HepG2 (cell line): ENCODE measurements around the gene CELF2. TPM values are rescaled to one million over a fixed set of nuclear protein-coding genes. Genes with fewer than 3 reads are reported as not detected.

Source experiments
- ATAC-seq: fragments of 200-7000 bp; cut with Tn5 transposase; 3 replicates; pipeline ENCODE4 v1.9.1; 2020; ENCODE audit warnings: mild to moderate bottlenecking, moderate library complexity
- BruUV-seq: library from RNA; stranded (reverse); fragments of 400-500 nt; replicated peaks from 2 replicates; lab custom pipeline; 2021; lab: Mats Ljungman, UMichigan
- CTCF ChIA-PET: fragments of 300-600 bp; formaldehyde crosslinking; extraction: SDS; loops from one replicate; lab custom pipeline; 2021; ENCODE audit warnings: low total read pairs, inconsistent platforms, low intra/inter-chr PET ratio; lab: Yijun Ruan, JAX
- POLR2A ChIA-PET: fragments of 350-600 bp; sonication (Branson Sonifier 250); formaldehyde crosslinking; loops from one replicate; lab custom pipeline; 2020; ENCODE audit warnings: antibody characterized with exemption, inconsistent platforms; lab: Yijun Ruan, JAX
- DNase-seq: peaks from one replicate; pipeline ENCODE4 v3.0.0-alpha.2; 2015; ENCODE audit warnings: low spot score
- FAIRE-seq: peaks from 3 replicates; lab custom pipeline; 2011; peaks lifted over from hg19 to GRCh38; lab: Jason Lieb, UNC
- H2AFZ ChIP-seq: one replicate; pipeline ENCODE4 v1.6.1; 2011; ENCODE audit warnings: low read length, inconsistent platforms
- H3K27ac ChIP-seq: fragments of 300-600 bp; 3 replicates; pipeline ENCODE4 v1.8.0; 2011; ENCODE audit warnings: mixed run types, mild to moderate bottlenecking, mixed read lengths, low read length, inconsistent platforms; ENCODE audit not compliant: insufficient read depth; ENCODE audit errors: extremely low read length
- H3K27me3 ChIP-seq, 2 experiments: fragments of 200-600 bp in 1 of 2; 2 replicates in 1 of 2; 3 replicates in 1 of 2; pipeline versions ENCODE4 v1.6.0 to v1.8.0; 2011; ENCODE audit warnings: low read length in 2 of 2, mild to moderate bottlenecking in 2 of 2, moderate library complexity in 2 of 2, inconsistent platforms in 1 of 2; ENCODE audit not compliant: insufficient read depth in 2 of 2, control insufficient read depth in 1 of 2
- H3K36me3 ChIP-seq, 2 experiments: fragments of 200-600 bp in 1 of 2; replicated peaks in 1 of 2; 2 replicates in 1 of 2; 3 replicates in 1 of 2; pipeline versions ENCODE4 v1.5.1 to v1.8.0; 2011; ENCODE audit warnings: low read length in 2 of 2, inconsistent platforms in 1 of 2; ENCODE audit not compliant: insufficient read depth in 2 of 2, control insufficient read depth in 1 of 2
- H3K4me1 ChIP-seq: 2 replicates; pipeline ENCODE4 v1.5.1; 2012; ENCODE audit warnings: low read length, inconsistent platforms; ENCODE audit not compliant: insufficient read depth
- H3K4me2 ChIP-seq: 2 replicates; pipeline ENCODE4 v1.6.0; 2011; ENCODE audit warnings: low read depth, low read length, inconsistent platforms
- H3K4me3 ChIP-seq, 3 experiments: fragments of 200-600 bp in 1 of 3; sonication (generic), shearing (Covaris generic) in 1 of 3; replicated peaks in 1 of 3; 2 replicates each; pipeline ENCODE4 v1.5.1; 2011 to 2016; ENCODE audit warnings: low read length in 3 of 3, inconsistent platforms in 2 of 3, low read depth in 2 of 3, mild to moderate bottlenecking in 2 of 3, control low read depth in 1 of 3, mixed read lengths in 1 of 3; ENCODE audit not compliant: insufficient read depth in 1 of 3
- H3K79me2 ChIP-seq: one replicate; pipeline ENCODE4 v1.6.1; 2011; ENCODE audit warnings: low read length, inconsistent platforms; ENCODE audit not compliant: insufficient read depth
- H3K9ac ChIP-seq: 2 replicates; pipeline ENCODE4 v1.6.0; 2011; ENCODE audit warnings: mild to moderate bottlenecking, low read depth, low read length, inconsistent platforms; ENCODE audit not compliant: insufficient read depth
- H3K9me3 ChIP-seq: 2 replicates; pipeline ENCODE4 v1.5.1; 2012; ENCODE audit warnings: mild to moderate bottlenecking, low read length
- H4K20me1 ChIP-seq: 2 replicates; pipeline ENCODE4 v1.6.0; 2011; ENCODE audit warnings: inconsistent platforms, mild to moderate bottlenecking, low read length, moderate library complexity; ENCODE audit not compliant: insufficient read depth
- ATF1 ChIP-seq: IDR thresholded peaks from 2 replicates; pipeline ENCODE4 v1.6.1; 2016; ENCODE audit warnings: mild to moderate bottlenecking, control low read depth
- CHD4 ChIP-seq: fragments of 200-600 bp; sonication (generic); IDR thresholded peaks from 2 replicates; pipeline ENCODE4 v1.7.0; 2017; ENCODE audit warnings: mild to moderate bottlenecking, low read length, borderline replicate concordance
- JUN ChIP-seq: sonication (generic); formaldehyde crosslinking; IDR thresholded peaks from 2 replicates; pipeline ENCODE4 v1.4.0; 2020; ENCODE audit warnings: mild to moderate bottlenecking, missing genetic modification reagents
- MYPOP ChIP-seq: sonication (generic); formaldehyde crosslinking; IDR thresholded peaks from 2 replicates; pipeline ENCODE4 v1.8.1; 2023; ENCODE audit warnings: mild to moderate bottlenecking, moderate library complexity, missing genetic modification reagents
- RAD51 ChIP-seq: fragments of 450-650 bp; IDR thresholded peaks from 2 replicates; pipeline ENCODE4 v1.6.1; 2016; ENCODE audit warnings: borderline replicate concordance
- SIN3A ChIP-seq: IDR thresholded peaks from 2 replicates; pipeline ENCODE4 v1.6.1; 2011; ENCODE audit warnings: low read depth, mild to moderate bottlenecking, control low read depth, low read length, borderline replicate concordance
- TBL1XR1 ChIP-seq: fragments of 150-350 bp; IDR thresholded peaks from 2 replicates; pipeline ENCODE4 v1.6.1; 2014; ENCODE audit warnings: borderline replicate concordance, low read length; ENCODE audit not compliant: partially characterized antibody
- ZBTB38 ChIP-seq: sonication (generic); formaldehyde crosslinking; IDR thresholded peaks from 2 replicates; pipeline ENCODE4 v1.5.1; 2020; ENCODE audit warnings: mild to moderate bottlenecking, missing genetic modification reagents
- ZBTB46 ChIP-seq: sonication (generic); formaldehyde crosslinking; IDR thresholded peaks from 2 replicates; pipeline ENCODE4 v1.4.0; 2020; ENCODE audit warnings: mild to moderate bottlenecking, missing genetic modification reagents, borderline replicate concordance
- ZHX1 ChIP-seq: sonication (generic); formaldehyde crosslinking; IDR thresholded peaks from 2 replicates; pipeline ENCODE4 v1.8.1; 2022; ENCODE audit warnings: low read depth, mild to moderate bottlenecking, missing genetic modification reagents
- ZNF101 ChIP-seq: sonication (generic); formaldehyde crosslinking; IDR thresholded peaks from 2 replicates; pipeline ENCODE4 v1.4.0; 2020; ENCODE audit warnings: mild to moderate bottlenecking, low read depth, missing genetic modification reagents, borderline replicate concordance
- ZNF234 ChIP-seq: sonication (generic); formaldehyde crosslinking; conservative IDR thresholded peaks from 2 replicates; pipeline ENCODE4 v1.5.1; 2020; ENCODE audit warnings: mild to moderate bottlenecking, missing genetic modification reagents
- ZNF510 ChIP-seq: sonication (generic); formaldehyde crosslinking; IDR thresholded peaks from 2 replicates; pipeline ENCODE4 v1.4.0; 2020; ENCODE audit warnings: low read depth, mild to moderate bottlenecking, missing genetic modification reagents
- ZNF562 ChIP-seq: sonication (generic); formaldehyde crosslinking; IDR thresholded peaks from 2 replicates; pipeline ENCODE4 v1.8.0; 2022; ENCODE audit warnings: missing genetic modification reagents, borderline replicate concordance
- ZNF672 ChIP-seq: sonication (generic); formaldehyde crosslinking; IDR thresholded peaks from 2 replicates; pipeline ENCODE4 v1.8.1; 2022; ENCODE audit warnings: missing genetic modification reagents
- ZSCAN21 ChIP-seq: sonication (generic); formaldehyde crosslinking; IDR thresholded peaks from 2 replicates; pipeline ENCODE4 v1.8.0; 2022; ENCODE audit warnings: mild to moderate bottlenecking, missing genetic modification reagents, moderate library complexity, borderline replicate concordance
- WGBS: methylation state at CpG from one replicate; pipeline ENCODE4 v1.1.6; 2017; ENCODE audit warnings: low lambda C conversion rate; 5-methylcytosine and 5-hydroxymethylcytosine counted together
- in situ Hi-C: cut with HindIII; loops from 2 replicates; pipeline ENCODE4 v1.10.0; 2017; ENCODE audit warnings: low pct_unique_long_range_greater_than_20kb; ENCODE audit not compliant: extremely low pct_ligation_motif_present
- intact Hi-C: fragments of 100-400 bp; cut with micrococcal nuclease; formaldehyde crosslinking; loops from one replicate; pipeline ENCODE4 v1.10.0; 2022; ENCODE audit not compliant: unreplicated experiment
- polyA plus RNA-seq, 8 experiments: library from polyadenylated mRNA; depleted of rRNA in 3 of 8; stranded (reverse) in 7 of 8; unstranded in 1 of 8; fragments of >200 nt; fragmentation: Illumina TruSeq in 4 of 8; extraction: Trizol in 4 of 8; gene quantifications; 2 replicates each; pipeline versions ENCODE4 v1.2.1 to v1.2.3, GENCODE V29; 2011 to 2016; ENCODE audit warnings: low read depth in 4 of 8, missing spikeins in 1 of 8, mixed read lengths in 1 of 8; ENCODE audit not compliant: insufficient read depth in 1 of 8
- total RNA-seq, 5 experiments: library from RNA; depleted of rRNA; stranded (reverse); fragments of >200 nt; fragmentation: Illumina TruSeq; extraction: Trizol; gene quantifications; 2 replicates each; pipeline ENCODE4 v1.2.3, GENCODE V29; 2016; ENCODE audit warnings: low read depth in 1 of 5

CELF2 gene
- total and polyA plus RNA-seq, 2 of the 13 experiments (the other 11 are each of a cell fraction or from before 2014, with no cell fraction given) = not detected

GRCh38 chr10:11382187-11382586 is 364.5 kb downstream of the CELF2 start:
- ATAC-seq (no peak), DNase-seq (no peak), FAIRE-seq (no peak)
- no peaks in the 10 kb centered on the region for H3K36me3 ChIP-seq
- 51% methylated on average over 9 of the region's 10 CpGs for WGBS
- H3K27ac ChIP-seq = no peak overlapping the region
- no TSS peak for BruUV-seq
- intact Hi-C loops = no loop called here
- no peak overlapping the region for H3K4me2 ChIP-seq
- no peak for TF ChIP-seq TBL1XR1
- no peak for TF ChIP-seq ZBTB46 (CRISPR knock-in tag)
- no peak for TF ChIP-seq RAD51
- no peak for TF ChIP-seq ZSCAN21 (CRISPR knock-in tag)
- no peak for TF ChIP-seq ATF1 (CRISPR knock-in tag)
- TF ChIP-seq ZBTB38 = no peak
- TF ChIP-seq ZNF101 (CRISPR knock-in tag) = no peak
- no peak for TF ChIP-seq JUN
- no peak for TF ChIP-seq MYPOP (CRISPR knock-in tag)
- TF ChIP-seq ZNF510 (CRISPR knock-in tag) = no peak
- TF ChIP-seq CHD4 = no peak
- no peak for TF ChIP-seq ZHX1 (CRISPR knock-in tag)
- TF ChIP-seq SIN3A = no peak
- no peak for TF ChIP-seq ZNF672 (CRISPR knock-in tag)
- TF ChIP-seq ZNF234 (CRISPR knock-in tag) = no peak
- TF ChIP-seq ZNF562 = no peak
- H3K9ac ChIP-seq = no peak overlapping the region
- in situ Hi-C loops = no loop called here
- ChIA-PET CTCF (no interaction called here), POLR2A (no interaction called here)
- H3K79me2 ChIP-seq = no peaks in the 10 kb centered on the region
- peaks cover 0 to 23% of the 10 kb centered on the region in 2 experiments; a peak in 2 of 5 replicates for H3K27me3 ChIP-seq
- no peaks in the 10 kb centered on the region for H4K20me1 ChIP-seq
- H3K4me1 ChIP-seq = no peaks in the 10 kb centered on the region
- H2AFZ ChIP-seq = no peak overlapping the region
- no peaks in the 10 kb centered on the region for H3K9me3 ChIP-seq
- no peak overlapping the region for H3K4me3 ChIP-seq
